ENCODE measurements around the gene CLPSL1.

DNA sequence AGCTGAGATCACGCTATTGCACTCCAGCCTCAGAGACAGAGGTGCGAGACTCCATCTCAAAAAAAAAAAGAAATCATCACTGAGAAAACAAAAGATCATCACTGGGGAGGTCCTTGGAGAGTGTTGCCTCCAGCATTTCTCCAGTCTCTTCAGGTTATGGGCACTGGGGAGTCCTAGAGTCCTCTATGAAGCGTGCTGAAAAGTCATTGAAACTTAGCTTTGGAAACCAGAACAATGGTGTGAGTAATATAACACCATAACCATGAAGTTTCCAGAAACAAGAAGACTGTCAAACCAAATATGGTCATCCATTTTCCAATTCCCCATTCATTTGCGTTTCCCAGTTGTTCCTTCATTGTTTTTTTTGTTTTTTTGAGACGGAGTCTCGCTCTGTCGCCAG lies 30.3 kb upstream of the CLPSL1 start:
- TF ChIP-seq EZH2 (IDR thresholded peaks at IDR 0.05; ENCODE audit: low read length, missing control alignments), result no peak
- TF ChIP-seq, protein P1, sequence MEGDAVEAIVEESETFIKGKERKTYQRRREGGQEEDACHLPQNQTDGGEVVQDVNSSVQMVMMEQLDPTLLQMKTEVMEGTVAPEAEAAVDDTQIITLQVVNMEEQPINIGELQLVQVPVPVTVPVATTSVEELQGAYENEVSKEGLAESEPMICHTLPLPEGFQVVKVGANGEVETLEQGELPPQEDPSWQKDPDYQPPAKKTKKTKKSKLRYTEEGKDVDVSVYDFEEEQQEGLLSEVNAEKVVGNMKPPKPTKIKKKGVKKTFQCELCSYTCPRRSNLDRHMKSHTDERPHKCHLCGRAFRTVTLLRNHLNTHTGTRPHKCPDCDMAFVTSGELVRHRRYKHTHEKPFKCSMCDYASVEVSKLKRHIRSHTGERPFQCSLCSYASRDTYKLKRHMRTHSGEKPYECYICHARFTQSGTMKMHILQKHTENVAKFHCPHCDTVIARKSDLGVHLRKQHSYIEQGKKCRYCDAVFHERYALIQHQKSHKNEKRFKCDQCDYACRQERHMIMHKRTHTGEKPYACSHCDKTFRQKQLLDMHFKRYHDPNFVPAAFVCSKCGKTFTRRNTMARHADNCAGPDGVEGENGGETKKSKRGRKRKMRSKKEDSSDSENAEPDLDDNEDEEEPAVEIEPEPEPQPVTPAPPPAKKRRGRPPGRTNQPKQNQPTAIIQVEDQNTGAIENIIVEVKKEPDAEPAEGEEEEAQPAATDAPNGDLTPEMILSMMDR (conservative IDR thresholded peaks at IDR 0.05 in 1 of 2, IDR thresholded peaks at IDR 0.05 in 1 of 2; ENCODE audit: low read depth in 1 of 2, low read length in 2 of 2), result no peak

Measured in fibroblast of lung (primary cell).